HFF-Myc (cell line): Measurements from ENCODE around the gene PCSK6.

Source experiments
- DNase-seq: peaks from one replicate; pipeline ENCODE4 v3.0.0-alpha.2; 2011; ENCODE audit warnings: low read depth; ENCODE audit errors: extremely low read depth
- H3K4me3 ChIP-seq: replicated peaks from 2 replicates; pipeline ENCODE4 v1.5.1; 2011; ENCODE audit warnings: low read depth, mild to moderate bottlenecking, control low read depth, low read length
- TF ChIP-seq, protein P1 (sequence below): IDR thresholded peaks from 2 replicates; pipeline ENCODE4 v1.5.1; 2012; ENCODE audit warnings: mild to moderate bottlenecking, low read depth, low read length, control low read depth; ENCODE audit errors: missing control alignments

PCSK6 gene

DNA sequence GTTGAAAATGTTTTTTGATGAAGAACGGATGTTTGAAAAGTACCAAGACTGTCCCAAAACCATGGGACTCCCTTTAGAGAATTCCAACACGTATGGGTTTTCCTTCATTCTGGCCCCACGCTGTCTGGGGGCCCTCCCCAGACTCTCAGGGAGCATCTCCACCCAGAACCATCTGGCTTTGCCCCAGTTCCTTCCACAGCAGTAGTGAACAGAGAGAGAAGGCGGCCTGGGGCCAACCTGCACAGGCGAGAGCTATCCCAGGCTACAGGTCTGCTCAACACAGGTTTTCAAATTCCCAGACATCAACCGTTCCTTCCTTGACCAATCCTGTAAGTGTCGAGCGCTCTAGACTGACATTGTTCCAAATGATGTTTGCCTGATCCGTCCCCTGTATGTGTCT, 101.9 kb downstream of the PCSK6 start:
- TF ChIP-seq, protein P1, sequence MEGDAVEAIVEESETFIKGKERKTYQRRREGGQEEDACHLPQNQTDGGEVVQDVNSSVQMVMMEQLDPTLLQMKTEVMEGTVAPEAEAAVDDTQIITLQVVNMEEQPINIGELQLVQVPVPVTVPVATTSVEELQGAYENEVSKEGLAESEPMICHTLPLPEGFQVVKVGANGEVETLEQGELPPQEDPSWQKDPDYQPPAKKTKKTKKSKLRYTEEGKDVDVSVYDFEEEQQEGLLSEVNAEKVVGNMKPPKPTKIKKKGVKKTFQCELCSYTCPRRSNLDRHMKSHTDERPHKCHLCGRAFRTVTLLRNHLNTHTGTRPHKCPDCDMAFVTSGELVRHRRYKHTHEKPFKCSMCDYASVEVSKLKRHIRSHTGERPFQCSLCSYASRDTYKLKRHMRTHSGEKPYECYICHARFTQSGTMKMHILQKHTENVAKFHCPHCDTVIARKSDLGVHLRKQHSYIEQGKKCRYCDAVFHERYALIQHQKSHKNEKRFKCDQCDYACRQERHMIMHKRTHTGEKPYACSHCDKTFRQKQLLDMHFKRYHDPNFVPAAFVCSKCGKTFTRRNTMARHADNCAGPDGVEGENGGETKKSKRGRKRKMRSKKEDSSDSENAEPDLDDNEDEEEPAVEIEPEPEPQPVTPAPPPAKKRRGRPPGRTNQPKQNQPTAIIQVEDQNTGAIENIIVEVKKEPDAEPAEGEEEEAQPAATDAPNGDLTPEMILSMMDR, result no peak
- H3K4me3 ChIP-seq, result no peak overlapping the region
- no peak for DNase-seq

DNA sequence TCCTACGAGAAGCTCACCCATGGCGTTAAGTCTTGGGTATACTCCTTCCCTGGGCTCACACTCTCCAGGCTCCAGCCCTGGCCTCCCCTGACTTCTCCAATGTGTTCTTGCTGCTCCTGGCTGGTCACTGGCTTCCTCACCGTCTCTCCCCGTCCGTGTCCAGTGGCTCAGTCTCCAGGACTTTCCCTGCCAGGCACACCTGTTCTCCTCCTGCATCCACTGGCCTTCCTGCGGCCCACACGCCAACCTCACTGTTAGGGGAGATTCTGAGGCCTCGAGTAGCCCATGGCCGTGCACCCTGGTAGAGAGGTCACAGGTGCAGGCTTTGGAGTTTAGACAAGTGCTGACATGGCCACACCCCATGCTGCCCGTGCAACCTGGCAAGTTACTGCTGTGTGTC, 102.5 kb downstream of the PCSK6 start:
- TF ChIP-seq, protein P1, result no peak
- DNase-seq, result no peak
- no peak overlapping the region for H3K4me3 ChIP-seq

DNA sequence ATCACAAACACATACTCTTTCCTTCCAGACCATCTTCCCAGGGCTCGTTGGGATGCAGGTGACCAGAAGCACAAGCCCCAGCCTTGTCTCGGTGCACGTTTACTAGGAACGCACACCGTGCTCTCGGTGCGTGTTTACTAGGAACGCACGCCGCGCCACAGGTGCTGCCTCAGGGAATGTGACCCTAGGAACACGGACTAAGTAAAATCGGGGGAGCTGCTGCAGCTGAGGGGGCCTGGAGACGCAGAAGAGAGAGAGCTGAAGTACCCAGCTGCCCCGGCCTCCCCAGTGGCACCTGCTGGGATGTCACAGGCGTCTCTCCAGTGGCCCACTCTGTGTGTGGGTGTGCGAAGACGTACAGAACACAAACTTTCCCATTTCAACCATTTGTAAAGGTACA, 103.5 kb downstream of the PCSK6 start:
- H3K4me3 ChIP-seq, result no peak overlapping the region
- DNase-seq, result no peak
- TF ChIP-seq, protein P1, result no peak

DNA sequence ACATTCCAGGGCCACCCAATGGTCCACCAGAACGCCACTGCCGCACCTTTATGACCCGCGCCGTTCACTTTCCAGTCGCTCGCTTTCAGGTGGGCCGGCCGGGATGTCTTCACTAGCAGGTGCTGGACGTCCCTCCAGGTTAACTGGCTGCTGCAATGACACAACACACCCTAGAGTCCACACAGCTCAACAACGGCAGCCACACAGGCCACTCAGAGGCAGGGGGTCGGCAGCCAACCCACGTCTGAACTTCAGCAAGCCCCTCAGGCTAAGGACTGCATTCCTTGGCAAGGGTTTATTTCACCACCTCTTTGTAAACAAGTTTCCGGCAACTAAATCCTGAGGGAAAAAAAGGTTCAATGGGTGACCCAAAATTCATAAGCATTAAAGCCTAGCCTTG, 105.2 kb downstream of the PCSK6 start:
- no peak overlapping the region for H3K4me3 ChIP-seq
- TF ChIP-seq, protein P1, result no peak
- DNase-seq, result no peak

DNA sequence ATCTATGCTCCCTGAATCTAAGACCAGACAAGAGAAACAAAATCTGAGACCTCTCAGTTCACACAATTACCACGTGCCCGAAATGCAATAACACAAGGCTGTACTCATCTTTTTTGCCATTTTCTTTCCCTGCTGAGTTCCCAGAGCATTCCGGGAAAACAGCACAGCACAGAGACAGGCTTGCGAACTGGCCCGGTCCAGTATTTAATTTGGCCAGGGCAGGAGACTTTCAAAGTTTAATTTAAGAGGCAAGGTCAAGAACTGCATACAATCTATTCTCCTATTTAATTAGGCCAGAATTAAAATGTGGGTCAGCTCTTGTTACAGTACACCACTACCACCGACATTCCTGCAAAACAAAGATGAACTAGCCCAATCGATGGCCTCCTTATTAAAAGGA, 107.0 kb downstream of the PCSK6 start:
- H3K4me3 ChIP-seq, result no peak overlapping the region
- DNase-seq, result no peak
- TF ChIP-seq, protein P1, result no peak

DNA sequence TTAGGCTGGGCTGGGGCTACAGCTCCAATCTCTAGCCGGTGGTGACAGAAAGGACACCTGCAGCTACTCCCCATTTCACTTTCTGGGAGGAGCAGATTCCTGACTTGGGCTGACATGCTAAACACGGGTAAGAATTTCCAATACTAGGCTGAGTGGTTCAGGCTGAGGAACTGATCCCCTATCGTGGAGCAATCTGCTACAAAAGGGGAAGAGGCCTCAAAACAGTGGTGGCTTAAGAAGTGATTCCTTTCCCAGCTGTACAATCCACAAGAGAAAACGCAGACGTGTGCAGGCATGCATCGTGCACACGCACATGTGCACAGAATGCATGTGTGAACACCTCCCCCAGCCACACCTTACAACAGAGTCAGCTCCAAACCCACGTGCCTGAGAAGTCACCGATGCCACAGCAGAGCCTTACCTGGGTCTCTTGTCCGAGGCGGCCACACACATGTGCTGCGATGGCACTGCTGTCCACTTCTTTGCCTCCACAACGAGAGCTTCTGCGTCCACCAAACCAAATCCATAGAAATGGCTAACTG, 107.8 kb downstream of the PCSK6 start:
- TF ChIP-seq, protein P1, result no peak
- no peak for DNase-seq
- no peak overlapping the region for H3K4me3 ChIP-seq

DNA sequence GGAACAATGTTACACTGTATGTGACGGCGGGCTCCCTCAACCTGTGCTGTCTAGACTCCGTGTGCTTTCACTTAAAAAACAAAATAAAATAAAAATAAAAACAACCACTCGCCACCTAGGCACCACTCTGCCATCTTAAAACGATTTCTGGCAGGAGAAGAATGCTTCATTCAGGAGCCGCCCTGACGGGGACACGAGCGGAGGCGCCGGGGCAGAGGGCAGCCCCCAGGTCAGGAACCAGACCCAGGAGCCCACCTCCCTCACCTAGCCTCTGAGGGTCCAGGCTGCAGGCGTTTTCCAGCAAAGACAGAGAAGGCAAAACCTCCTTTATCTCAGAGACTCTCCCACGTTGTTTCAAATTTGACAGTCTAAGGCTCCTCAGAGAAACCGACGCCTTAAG, 109.4 kb downstream of the PCSK6 start:
- no peak overlapping the region for H3K4me3 ChIP-seq
- DNase-seq, result no peak
- TF ChIP-seq, protein P1, result no peak
